ENCODE data around the gene HERC2. TPM values are rescaled to one million over a fixed set of nuclear protein-coding genes. Genes with fewer than 3 reads are reported as not detected.
A peak's percentile ranks its signal among the peaks of the same experiment; 100 is the strongest.

The HERC2 gene
- total and polyA plus RNA-seq, 2 of the 4 experiments (the other 2 are of a cell fraction): 20.8 to 28.9 TPM

DNA sequence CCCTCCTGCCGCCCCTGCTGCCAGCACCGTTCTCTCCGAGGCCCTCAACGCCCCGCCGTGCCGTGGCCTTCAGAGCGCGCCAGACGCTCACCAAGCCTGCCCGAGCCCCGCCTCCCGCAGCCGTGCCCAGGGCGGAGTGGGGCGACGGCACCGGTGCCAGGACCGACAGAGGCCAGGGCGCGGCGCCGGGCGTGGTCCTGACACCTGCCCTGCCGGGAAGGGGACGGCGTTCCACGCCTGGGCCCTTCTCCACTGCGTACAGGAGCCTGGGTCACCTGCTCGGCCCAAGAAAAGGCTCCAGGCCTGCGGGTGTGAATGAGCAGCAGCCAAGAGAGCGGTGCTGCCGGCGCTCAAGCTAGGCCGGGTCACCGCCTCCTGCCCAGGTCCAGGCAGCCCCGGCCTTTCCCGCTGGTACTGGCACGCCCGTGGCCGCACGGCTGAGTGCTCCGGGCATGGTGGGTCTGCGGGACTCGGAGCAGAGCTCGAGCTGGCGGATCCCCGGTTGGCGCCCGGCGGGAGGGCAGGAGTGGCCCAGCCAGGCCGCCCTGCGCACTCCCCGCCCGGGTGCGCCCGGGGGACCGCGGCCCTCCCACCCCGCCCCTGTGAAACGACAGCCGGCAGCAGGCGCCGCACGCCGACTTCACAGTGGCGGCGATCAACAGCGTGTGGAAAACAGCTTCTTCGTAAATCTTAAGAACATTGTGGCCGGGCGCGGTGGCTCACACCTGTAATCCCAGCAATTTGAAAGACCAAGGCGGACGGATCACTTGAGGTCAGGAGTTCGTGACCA, 227.1 kb downstream of the HERC2 start:
- intact Hi-C loops (cut with micrococcal nuclease): no loop called here
- dilution Hi-C loops (cut with HindIII; ENCODE audit: low sequenced_read_pairs, unreplicated experiment): no loop called here
- H2AFZ ChIP-seq (replicated peaks; ENCODE audit: low read length, poor library complexity): peak overlapping the region; percentile 26
- H2BK15ac ChIP-seq (ENCODE audit: low read depth, low read length): no peak overlapping the region
- CTCF ChIA-PET: no interaction called here
- no peaks in the 10 kb centered on the region for H3K9me1 ChIP-seq (ENCODE audit: insufficient read depth, low read length)
- H4K8ac ChIP-seq (ENCODE audit: low read depth in 2 of 2, low read length in 2 of 2): no peak overlapping the region
- no peak overlapping the region for H4K5ac ChIP-seq (ENCODE audit: low read depth, low read length)
- peak overlapping the region; percentile 21; the same call in 1 of the 2 replicates for H3K4me2 ChIP-seq (ENCODE audit: low read depth, low read length)
- 0 out of 2 replicates have a peak, but pooled peaks cover 3% of the 10 kb centered on the region for H3K9me3 ChIP-seq (ENCODE audit: control insufficient read depth, insufficient read depth, low read length)
- no peak overlapping the region for H2AK5ac ChIP-seq (ENCODE audit: low read depth, low read length)
- H2BK5ac ChIP-seq (ENCODE audit: low read depth, low read length, poor library complexity, severe bottlenecking): no peak overlapping the region
- H3K14ac ChIP-seq (replicated peaks; ENCODE audit: low read depth, low read length): no peak overlapping the region
- H3K4ac ChIP-seq (ENCODE audit: low read depth, low read length): no peak overlapping the region
- H3K18ac ChIP-seq (ENCODE audit: low read depth, low read length): no peak overlapping the region
- peak overlapping the region; percentile 33 for H2AK9ac ChIP-seq (replicated peaks; ENCODE audit: low read depth, low read length, poor library complexity)
- H3K4me1 ChIP-seq (ENCODE audit: control insufficient read depth, insufficient read depth, low read length): peaks cover 2% of the 10 kb centered on the region; the same call in 1 of the 2 replicates
- no peak overlapping the region for H2BK120ac ChIP-seq (ENCODE audit: low read depth, low read length)
- H3K27me3 ChIP-seq (ENCODE audit: control insufficient read depth, insufficient read depth, low read length): peaks cover 44% of the 10 kb centered on the region
- no peak overlapping the region for H3K23ac ChIP-seq (ENCODE audit: low read depth, low read length)
- no peak for ATAC-seq (ENCODE audit: low read depth)
- 21% methylated on average over 37 of the region's 76 CpGs; no CpG with 5 or more reads in 1 of the 2 experiments for WGBS, 2 experiments (ENCODE audit: extremely low coverage in 2 of 2, insufficient read length in 1 of 2)
- no peak overlapping the region for H4K91ac ChIP-seq (ENCODE audit: insufficient read depth, low read depth, low read length)
- POLR2A ChIA-PET (ENCODE audit: unreplicated experiment): no interaction called here
- H3K27ac ChIP-seq (ENCODE audit: insufficient read depth, low read length): no peak overlapping the region
- H3K79me1 ChIP-seq (ENCODE audit: low read depth in 1 of 2, low read length in 2 of 2): no peaks in the 10 kb centered on the region
- H3K56ac ChIP-seq (ENCODE audit: extremely low read depth, insufficient read depth, low read length): no peak overlapping the region
- H3K4me3 ChIP-seq (ENCODE audit: insufficient read depth, low read depth, low read length): no peak overlapping the region
- no peak for DNase-seq
- no peak overlapping the region for H2BK20ac ChIP-seq (ENCODE audit: low read depth, low read length)
- TF ChIP-seq MAZ (IDR thresholded peaks at IDR 0.05; ENCODE audit: borderline replicate concordance, low read depth, low read length): no peak
- no peak for TF ChIP-seq SMC3 (IDR thresholded peaks at IDR 0.05; ENCODE audit: low read depth, low read length)
- no peak for TF ChIP-seq MXI1 (IDR thresholded peaks at IDR 0.05; ENCODE audit: borderline replicate concordance, low read depth, low read length)
- no peak for TF ChIP-seq CHD1 (IDR thresholded peaks at IDR 0.05; ENCODE audit: low read depth, low read length)
- TF ChIP-seq, protein P1, sequence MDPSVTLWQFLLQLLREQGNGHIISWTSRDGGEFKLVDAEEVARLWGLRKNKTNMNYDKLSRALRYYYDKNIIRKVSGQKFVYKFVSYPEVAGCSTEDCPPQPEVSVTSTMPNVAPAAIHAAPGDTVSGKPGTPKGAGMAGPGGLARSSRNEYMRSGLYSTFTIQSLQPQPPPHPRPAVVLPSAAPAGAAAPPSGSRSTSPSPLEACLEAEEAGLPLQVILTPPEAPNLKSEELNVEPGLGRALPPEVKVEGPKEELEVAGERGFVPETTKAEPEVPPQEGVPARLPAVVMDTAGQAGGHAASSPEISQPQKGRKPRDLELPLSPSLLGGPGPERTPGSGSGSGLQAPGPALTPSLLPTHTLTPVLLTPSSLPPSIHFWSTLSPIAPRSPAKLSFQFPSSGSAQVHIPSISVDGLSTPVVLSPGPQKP (IDR thresholded peaks at IDR 0.05; ENCODE audit: borderline replicate concordance, low read depth, low read length): no peak
- no peak for TF ChIP-seq NFE2L2 (IDR thresholded peaks at IDR 0.05; ENCODE audit: low read depth, low read length)
- TF ChIP-seq RCOR1 (IDR thresholded peaks at IDR 0.05; ENCODE audit: insufficient replicate concordance, low read length): no peak
- no peak for TF ChIP-seq MAFK (IDR thresholded peaks at IDR 0.05; ENCODE audit: low read depth, low read length)
- no peak for TF ChIP-seq FOS (IDR thresholded peaks at IDR 0.05; ENCODE audit: low read depth, low read length)
- TF ChIP-seq POLR2A (IDR thresholded peaks at IDR 0.05; ENCODE audit: low read depth, low read length): no peak
- no peak for TF ChIP-seq CEBPB (IDR thresholded peaks at IDR 0.05; ENCODE audit: low read depth, low read length)
- TF ChIP-seq, protein P2, sequence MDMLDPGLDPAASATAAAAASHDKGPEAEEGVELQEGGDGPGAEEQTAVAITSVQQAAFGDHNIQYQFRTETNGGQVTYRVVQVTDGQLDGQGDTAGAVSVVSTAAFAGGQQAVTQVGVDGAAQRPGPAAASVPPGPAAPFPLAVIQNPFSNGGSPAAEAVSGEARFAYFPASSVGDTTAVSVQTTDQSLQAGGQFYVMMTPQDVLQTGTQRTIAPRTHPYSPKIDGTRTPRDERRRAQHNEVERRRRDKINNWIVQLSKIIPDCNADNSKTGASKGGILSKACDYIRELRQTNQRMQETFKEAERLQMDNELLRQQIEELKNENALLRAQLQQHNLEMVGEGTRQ (IDR thresholded peaks at IDR 0.05; ENCODE audit: low read depth, low read length): no peak
- TF ChIP-seq, protein P3, sequence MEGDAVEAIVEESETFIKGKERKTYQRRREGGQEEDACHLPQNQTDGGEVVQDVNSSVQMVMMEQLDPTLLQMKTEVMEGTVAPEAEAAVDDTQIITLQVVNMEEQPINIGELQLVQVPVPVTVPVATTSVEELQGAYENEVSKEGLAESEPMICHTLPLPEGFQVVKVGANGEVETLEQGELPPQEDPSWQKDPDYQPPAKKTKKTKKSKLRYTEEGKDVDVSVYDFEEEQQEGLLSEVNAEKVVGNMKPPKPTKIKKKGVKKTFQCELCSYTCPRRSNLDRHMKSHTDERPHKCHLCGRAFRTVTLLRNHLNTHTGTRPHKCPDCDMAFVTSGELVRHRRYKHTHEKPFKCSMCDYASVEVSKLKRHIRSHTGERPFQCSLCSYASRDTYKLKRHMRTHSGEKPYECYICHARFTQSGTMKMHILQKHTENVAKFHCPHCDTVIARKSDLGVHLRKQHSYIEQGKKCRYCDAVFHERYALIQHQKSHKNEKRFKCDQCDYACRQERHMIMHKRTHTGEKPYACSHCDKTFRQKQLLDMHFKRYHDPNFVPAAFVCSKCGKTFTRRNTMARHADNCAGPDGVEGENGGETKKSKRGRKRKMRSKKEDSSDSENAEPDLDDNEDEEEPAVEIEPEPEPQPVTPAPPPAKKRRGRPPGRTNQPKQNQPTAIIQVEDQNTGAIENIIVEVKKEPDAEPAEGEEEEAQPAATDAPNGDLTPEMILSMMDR (conservative IDR thresholded peaks at IDR 0.05; ENCODE audit: low read depth, low read length): no peak
- TF ChIP-seq BHLHE40 (IDR thresholded peaks at IDR 0.05; ENCODE audit: low read depth, low read length): no peak
- no peaks in the 10 kb centered on the region for H3K36me3 ChIP-seq (ENCODE audit: control insufficient read depth, insufficient read depth, low read length)
- in situ Hi-C loops (cut with MboI; ENCODE audit: low sequenced_read_pairs): no loop called here
- no peak overlapping the region for H3K9ac ChIP-seq (ENCODE audit: low read depth, low read length)
- H4K20me1 ChIP-seq (ENCODE audit: insufficient read depth, low read length): no peaks in the 10 kb centered on the region
- BruUV-seq (replicated peaks): no TSS peak
